ENCODE data around the gene FBF1.
"Not testable (repeated sequence)": the region's sequence is repeated elsewhere in the genome, so short reads cannot be mapped to it uniquely, and the experiment has no call there.

The FBF1 gene

DNA sequence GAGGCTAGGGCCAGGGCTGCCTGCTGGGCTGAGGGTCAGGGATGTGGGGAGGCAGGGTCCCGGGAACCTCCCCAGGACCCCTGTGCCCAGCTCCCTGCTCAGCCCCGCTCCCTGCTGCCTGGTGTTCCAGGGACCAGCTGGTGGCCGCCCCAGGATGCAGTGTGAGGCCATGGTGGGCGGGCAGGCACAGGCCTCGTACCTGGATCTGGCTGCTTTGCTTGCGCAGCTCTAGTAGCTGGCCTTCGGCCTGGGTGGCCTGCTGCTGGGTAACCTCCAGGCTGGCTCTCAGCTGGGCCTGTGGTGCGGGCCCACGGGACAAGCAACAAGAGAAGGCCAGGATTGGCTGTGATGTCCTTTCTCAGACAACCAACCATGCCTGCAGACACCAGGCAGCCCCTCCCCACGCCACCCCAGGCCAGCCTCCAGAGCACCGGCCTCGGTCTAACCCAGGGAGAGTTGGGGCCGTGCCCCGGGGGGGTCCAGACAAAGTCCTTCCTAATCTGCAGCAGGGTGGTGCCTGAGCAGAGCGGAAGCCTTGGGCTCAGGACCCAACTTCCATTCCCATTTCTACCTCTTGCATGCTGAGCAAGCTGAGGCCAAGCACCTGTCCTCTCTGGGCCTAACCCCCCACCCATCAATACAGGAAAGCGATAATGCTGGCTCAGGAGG lies 48.2 kb downstream of the FBF1 start:
- H3K9ac ChIP-seq (ENCODE audit: insufficient read length, low read depth), result peak overlapping the region; percentile 63

DNA sequence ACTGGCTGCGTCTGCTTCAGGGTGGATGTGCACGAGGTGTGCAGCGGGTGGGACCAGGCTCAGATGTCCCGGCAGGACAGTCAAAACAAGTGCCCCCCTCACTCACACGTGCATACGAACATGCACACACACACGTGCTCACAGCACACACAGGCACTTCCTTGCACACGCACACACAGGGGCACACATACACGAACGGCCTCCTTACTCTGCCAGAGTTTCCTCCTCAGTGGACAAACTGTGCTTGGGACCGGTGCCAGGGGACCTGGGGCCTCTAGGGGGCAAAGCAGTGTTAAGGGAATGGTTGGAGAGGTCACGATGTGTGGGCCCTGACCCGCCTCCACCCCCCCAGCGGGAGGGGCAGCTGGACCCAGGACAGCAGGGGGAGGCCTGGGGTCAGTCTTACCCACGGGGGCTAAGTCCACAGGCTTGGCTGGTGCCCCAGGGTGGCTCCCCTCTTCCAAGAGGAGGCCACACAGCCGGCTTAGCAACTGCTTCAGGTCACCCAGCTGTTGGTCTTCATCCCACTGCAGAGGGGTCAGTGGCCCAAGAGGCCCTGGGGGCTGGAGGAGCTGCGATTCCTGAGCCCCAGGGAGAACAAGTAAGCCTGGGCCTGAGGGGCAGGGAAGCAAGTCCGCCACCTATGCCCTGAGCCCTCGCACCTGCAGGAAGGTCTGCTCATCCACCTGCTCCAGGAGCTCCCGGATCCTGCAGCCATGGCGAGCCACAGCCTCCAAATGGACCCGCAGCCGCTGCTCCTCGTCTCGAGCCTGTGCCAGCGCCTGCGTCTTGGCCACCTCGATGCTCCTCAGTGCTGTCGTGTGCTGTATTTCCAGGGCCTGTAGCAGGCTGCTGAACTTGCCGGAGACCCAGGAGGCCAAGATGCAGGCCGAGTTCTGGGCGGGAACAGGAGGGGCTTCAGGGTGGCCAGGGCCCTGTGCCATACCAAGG lies 49.0 kb downstream of the FBF1 start:
- Histone ChIP-seq H3K27me3 (ENCODE audit: insufficient read depth, insufficient read length) (no peaks in the 10 kb centered on the region), H3K9me3 (ENCODE audit: insufficient read depth, low read length) (no peaks in the 10 kb centered on the region), H3K4me3 (ENCODE audit: insufficient read length, low read depth) (no peak overlapping the region), H3K9ac (ENCODE audit: insufficient read length, low read depth) (peak overlapping the region; percentile 63), H3K4me1 (ENCODE audit: insufficient read depth, insufficient read length) (peaks cover 28% of the 10 kb centered on the region), H3K36me3 (ENCODE audit: insufficient read depth, insufficient read length, low read length) (peaks cover 66% of the 10 kb centered on the region)
- DNase-seq (ENCODE audit: low read depth, low spot score), result no peak
- TF ChIP-seq ZNF274 (IDR thresholded peaks at IDR 0.05; ENCODE audit: low read depth, low read length) (no peak), SUZ12 (IDR thresholded peaks at IDR 0.05; ENCODE audit: extremely low read depth, insufficient read depth, insufficient read length) (no peak), YY1 (IDR thresholded peaks at IDR 0.05; ENCODE audit: insufficient read depth, insufficient read length) (no peak)

More for the DNA sequence above, 48.2 kb downstream of the FBF1 start:
- Histone ChIP-seq H3K9me3 (ENCODE audit: insufficient read depth, low read length) (no peaks in the 10 kb centered on the region), H3K4me3 (ENCODE audit: insufficient read length, low read depth) (no peak overlapping the region), H3K4me1 (ENCODE audit: insufficient read depth, insufficient read length) (peaks cover 33% of the 10 kb centered on the region), H3K27me3 (ENCODE audit: insufficient read depth, insufficient read length) (no peaks in the 10 kb centered on the region), H3K36me3 (ENCODE audit: insufficient read depth, insufficient read length, low read length) (peaks cover 72% of the 10 kb centered on the region)
- DNase-seq (ENCODE audit: low read depth, low spot score), result no peak
- TF ChIP-seq SUZ12 (IDR thresholded peaks at IDR 0.05; ENCODE audit: extremely low read depth, insufficient read depth, insufficient read length) (no peak), YY1 (IDR thresholded peaks at IDR 0.05; ENCODE audit: insufficient read depth, insufficient read length) (no peak), ZNF274 (IDR thresholded peaks at IDR 0.05; ENCODE audit: low read depth, low read length) (no peak)

DNA sequence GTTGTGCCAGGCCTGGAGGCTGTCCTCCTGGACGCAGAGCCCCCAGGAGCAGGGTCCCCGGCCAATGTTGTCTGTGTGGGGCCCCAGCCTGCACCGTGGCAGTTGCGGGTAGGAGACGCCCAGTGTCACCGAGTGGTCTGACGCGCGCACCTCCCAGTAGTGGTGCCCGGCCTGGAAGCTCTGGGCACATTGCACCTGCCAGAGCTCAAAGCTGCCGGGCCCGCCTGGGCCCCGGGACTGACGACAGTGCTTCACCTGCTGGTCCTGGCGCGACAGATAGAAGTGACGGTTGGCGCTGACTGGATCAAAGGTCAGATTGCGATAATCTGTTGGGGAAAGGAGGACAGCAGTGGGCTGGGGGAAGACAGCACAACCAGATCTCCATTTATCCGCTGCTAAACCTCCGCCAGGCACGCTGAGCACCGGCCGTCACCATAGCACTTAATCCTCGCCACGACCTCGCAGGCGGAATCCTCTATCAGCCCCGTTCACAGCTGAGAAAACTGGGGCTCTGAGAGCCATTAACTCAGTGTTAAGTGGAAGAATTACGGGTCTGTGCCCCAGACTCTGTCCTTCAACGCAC lies 49.7 kb downstream of the FBF1 start:
- no peaks in the 10 kb centered on the region for H3K27me3 ChIP-seq (ENCODE audit: insufficient read depth, insufficient read length)
- H3K9ac ChIP-seq (ENCODE audit: insufficient read length, low read depth), result no peak overlapping the region
- peaks cover 28% of the 10 kb centered on the region for H3K4me1 ChIP-seq (ENCODE audit: insufficient read depth, insufficient read length)
- no peak for DNase-seq (ENCODE audit: low read depth, low spot score)
- H3K4me3 ChIP-seq (ENCODE audit: insufficient read length, low read depth), result no peak overlapping the region
- no peak for TF ChIP-seq YY1 (IDR thresholded peaks at IDR 0.05; ENCODE audit: insufficient read depth, insufficient read length)
- H3K9me3 ChIP-seq (ENCODE audit: insufficient read depth, low read length), result no peaks in the 10 kb centered on the region
- H3K36me3 ChIP-seq (ENCODE audit: insufficient read depth, insufficient read length, low read length), result peaks cover 69% of the 10 kb centered on the region

DNA sequence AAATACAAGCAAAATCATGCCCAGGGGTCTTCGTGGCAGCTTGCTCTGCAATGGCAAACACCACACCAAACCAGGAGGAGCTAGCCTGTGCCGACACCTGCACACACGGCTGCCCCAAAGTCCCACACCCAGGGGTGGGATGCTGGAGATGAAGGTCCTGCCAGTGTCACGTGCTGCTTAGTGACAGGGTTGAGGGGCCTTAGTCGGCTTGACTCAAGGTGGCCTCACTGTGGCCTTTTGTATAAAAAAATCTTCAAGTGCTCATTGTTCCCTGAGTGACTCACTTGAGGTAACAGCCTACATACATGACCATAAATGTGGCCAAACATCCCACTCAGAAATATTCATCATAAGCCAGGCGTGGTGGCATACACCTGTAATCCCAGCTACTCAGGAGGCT lies 51.4 kb downstream of the FBF1 start:
- no peaks in the 10 kb centered on the region for H3K9me3 ChIP-seq (ENCODE audit: insufficient read depth, low read length)
- TF ChIP-seq SUZ12 (IDR thresholded peaks at IDR 0.05; ENCODE audit: extremely low read depth, insufficient read depth, insufficient read length), result no peak
- no peak for TF ChIP-seq ZNF274 (IDR thresholded peaks at IDR 0.05; ENCODE audit: low read depth, low read length)
- TF ChIP-seq YY1 (IDR thresholded peaks at IDR 0.05; ENCODE audit: insufficient read depth, insufficient read length), result no peak
- peaks cover 20% of the 10 kb centered on the region for H3K4me1 ChIP-seq (ENCODE audit: insufficient read depth, insufficient read length)
- H3K36me3 ChIP-seq (ENCODE audit: insufficient read depth, insufficient read length, low read length), result peaks cover 63% of the 10 kb centered on the region
- H3K9ac ChIP-seq (ENCODE audit: insufficient read length, low read depth), result no peak overlapping the region
- H3K27me3 ChIP-seq (ENCODE audit: insufficient read depth, insufficient read length), result no peaks in the 10 kb centered on the region
- no peak overlapping the region for H3K4me3 ChIP-seq (ENCODE audit: insufficient read length, low read depth)
- DNase-seq (ENCODE audit: low read depth, low spot score), result no peak

DNA sequence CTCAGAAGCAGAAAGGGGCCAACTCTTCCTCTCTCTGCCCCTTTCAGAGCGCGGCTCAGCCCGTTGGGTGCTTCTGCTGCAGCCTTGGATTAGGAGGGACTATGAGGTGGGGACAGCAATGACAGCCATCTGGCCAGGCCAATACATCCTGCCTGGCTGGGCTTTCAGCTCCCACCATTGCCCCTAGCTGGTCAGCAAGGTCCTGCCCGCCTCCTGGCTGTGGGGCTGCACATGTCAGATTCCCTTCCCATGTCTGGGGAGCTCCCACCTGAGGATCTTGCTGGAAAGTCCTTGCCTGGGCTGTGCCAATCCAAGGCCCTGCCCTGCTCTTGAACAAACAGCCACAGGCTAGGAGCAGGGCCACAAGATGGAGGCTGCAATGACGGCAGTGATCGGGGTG lies 52.4 kb downstream of the FBF1 start:
- Histone ChIP-seq H3K9me3 (ENCODE audit: insufficient read depth, low read length) (no peaks in the 10 kb centered on the region), H3K9ac (ENCODE audit: insufficient read length, low read depth) (no peak overlapping the region), H3K36me3 (ENCODE audit: insufficient read depth, insufficient read length, low read length) (peaks cover 54% of the 10 kb centered on the region), H3K4me3 (ENCODE audit: insufficient read length, low read depth) (no peak overlapping the region), H3K4me1 (ENCODE audit: insufficient read depth, insufficient read length) (peaks cover 13% of the 10 kb centered on the region), H3K27me3 (ENCODE audit: insufficient read depth, insufficient read length) (no peaks in the 10 kb centered on the region)
- no peak for TF ChIP-seq ZNF274 (IDR thresholded peaks at IDR 0.05; ENCODE audit: low read depth, low read length)
- no peak for TF ChIP-seq YY1 (IDR thresholded peaks at IDR 0.05; ENCODE audit: insufficient read depth, insufficient read length)
- no peak for TF ChIP-seq SUZ12 (IDR thresholded peaks at IDR 0.05; ENCODE audit: extremely low read depth, insufficient read depth, insufficient read length)
- DNase-seq (ENCODE audit: low read depth, low spot score), result no peak

DNA sequence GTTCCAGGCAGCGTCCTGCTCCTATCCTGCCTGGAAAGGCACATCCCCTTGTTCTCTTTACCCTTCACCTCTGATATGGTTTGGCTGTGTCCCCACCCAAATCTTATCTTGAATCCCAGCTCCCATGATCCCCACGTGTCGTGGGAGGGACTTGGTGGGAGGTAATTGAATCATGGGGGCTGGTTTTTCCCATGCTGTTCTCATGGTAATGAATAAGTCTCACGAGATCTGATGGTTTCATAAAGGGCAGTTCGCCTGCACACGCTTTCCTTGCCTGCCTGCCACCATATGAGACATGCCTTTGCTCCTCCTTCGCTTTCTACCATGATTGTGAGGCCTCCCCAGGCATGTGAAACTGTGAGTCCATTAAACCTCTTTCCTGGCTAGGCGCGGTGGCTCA lies 55.0 kb downstream of the FBF1 start:
- not testable (repeated sequence) for H3K9me3 ChIP-seq (ENCODE audit: insufficient read depth, low read length); H3K27me3 ChIP-seq (ENCODE audit: insufficient read depth, insufficient read length); H3K4me3 ChIP-seq (ENCODE audit: insufficient read length, low read depth); H3K4me1 ChIP-seq (ENCODE audit: insufficient read depth, insufficient read length); DNase-seq (ENCODE audit: low read depth, low spot score); H3K9ac ChIP-seq (ENCODE audit: insufficient read length, low read depth)
- peaks cover 28% of the 10 kb centered on the region for H3K36me3 ChIP-seq (ENCODE audit: insufficient read depth, insufficient read length, low read length)

DNA sequence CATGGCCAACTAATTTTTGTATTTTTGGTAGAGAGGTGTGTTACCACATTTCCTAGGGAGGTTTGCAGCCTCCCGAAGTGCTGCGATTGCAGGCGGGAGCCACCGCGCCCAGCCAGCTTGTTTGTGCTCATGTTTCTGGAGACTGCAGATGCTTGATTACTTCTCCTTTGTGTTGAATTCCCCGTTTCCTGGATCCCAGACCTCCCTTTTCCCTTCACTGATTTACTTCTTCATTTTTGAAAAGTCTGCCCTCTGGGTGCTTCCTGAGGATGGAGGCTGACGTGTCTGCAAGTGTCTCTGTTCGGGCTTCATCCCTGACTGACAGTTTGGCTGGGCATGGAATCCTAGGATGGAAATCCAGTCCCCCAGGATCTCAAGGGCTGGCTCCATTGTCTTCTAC lies 55.4 kb downstream of the FBF1 start:
- Histone ChIP-seq H3K9me3 (ENCODE audit: insufficient read depth, low read length) (no peaks in the 10 kb centered on the region), H3K9ac (ENCODE audit: insufficient read length, low read depth) (no peak overlapping the region), H3K27me3 (ENCODE audit: insufficient read depth, insufficient read length) (no peaks in the 10 kb centered on the region), H3K36me3 (ENCODE audit: insufficient read depth, insufficient read length, low read length) (peaks cover 24% of the 10 kb centered on the region), H3K4me1 (ENCODE audit: insufficient read depth, insufficient read length) (peaks cover 8% of the 10 kb centered on the region), H3K4me3 (ENCODE audit: insufficient read length, low read depth) (no peak overlapping the region)
- DNase-seq (ENCODE audit: low read depth, low spot score), result no peak
- TF ChIP-seq SUZ12 (IDR thresholded peaks at IDR 0.05; ENCODE audit: extremely low read depth, insufficient read depth, insufficient read length) (no peak), ZNF274 (IDR thresholded peaks at IDR 0.05; ENCODE audit: low read depth, low read length) (no peak), YY1 (IDR thresholded peaks at IDR 0.05; ENCODE audit: insufficient read depth, insufficient read length) (no peak)
